ENCODE measurements around the gene NAA10.
A peak's percentile ranks its signal among the peaks of the same experiment; 100 is the strongest.

Gene NAA10

DNA sequence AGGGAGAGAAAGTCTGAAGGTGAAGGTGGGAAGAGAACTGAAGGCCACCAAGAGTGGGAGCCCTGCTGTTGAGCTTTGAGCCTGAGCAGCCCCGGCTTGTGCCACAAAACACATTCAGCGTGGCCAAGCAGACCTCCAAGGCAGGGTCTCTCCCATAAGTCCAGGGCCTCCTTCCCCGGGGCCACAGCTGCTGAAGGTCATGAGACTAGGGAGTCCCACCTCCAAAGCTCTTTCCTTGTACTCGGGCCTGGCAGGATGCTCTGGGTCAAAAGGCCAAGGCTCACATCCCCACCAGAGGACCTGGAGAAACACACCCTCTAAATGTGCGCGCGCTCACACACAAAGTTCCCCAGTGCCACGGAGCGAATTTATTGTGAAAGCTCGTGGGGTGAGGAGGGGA is 5.3 kb downstream of the NAA10 start:
- no peak for DNase-seq (ENCODE audit: low read depth in 3 of 3)

GRCh38 chrX:153928846-153929245 is 6.0 kb downstream of the NAA10 start:
- no peak for DNase-seq (ENCODE audit: low read depth in 3 of 3)

- DNase-seq (ENCODE audit: low read depth in 3 of 3), result peak; percentile 71 to 86 (median 83)
Observed at GRCh38 chrX:153927922-153928760, 6.7 kb downstream of the NAA10 start.

- no peak for DNase-seq (ENCODE audit: low read depth in 3 of 3)
Observed at GRCh38 chrX:153927672-153927921, 7.2 kb downstream of the NAA10 start.

DNA sequence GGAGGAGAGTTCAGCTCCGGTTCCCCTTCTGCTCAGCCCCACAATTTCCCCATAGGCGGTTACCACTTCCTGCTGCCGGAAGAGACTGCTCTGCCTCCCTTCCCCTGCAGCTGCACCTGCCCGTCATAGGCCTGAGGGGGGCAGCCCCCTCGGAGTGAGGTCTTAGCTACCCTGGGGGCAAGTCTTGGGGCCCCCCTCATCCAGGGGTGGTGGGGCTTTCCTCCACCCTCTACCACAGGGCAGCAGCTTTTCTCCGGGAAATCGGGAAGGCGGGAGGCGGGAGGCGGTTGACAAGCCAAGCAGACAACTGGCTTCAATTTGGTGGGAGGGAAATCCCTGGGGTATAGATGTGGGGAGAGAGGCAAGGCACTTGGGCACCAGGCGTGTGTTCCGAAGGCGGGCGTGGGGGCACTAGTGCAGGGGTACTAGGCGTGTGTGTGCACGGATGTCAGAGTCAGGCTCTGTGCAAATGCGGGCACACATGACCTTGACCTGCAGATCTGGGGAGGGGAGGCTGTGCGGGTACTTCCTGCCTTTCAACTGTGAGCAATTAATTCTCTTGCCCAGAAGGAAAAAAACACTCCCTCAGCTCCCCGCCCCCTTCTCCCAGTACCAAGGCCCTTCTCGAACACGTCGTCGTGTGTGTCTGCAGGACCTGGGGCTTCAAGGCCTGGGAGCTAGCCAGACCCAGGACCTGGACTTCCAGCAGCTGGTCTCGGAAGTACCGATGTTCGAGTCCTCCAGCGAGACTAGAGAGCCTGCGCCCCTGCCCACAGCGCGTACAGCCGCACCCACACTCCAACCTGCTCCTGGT is 7.8 kb downstream of the NAA10 start:
- DNase-seq (ENCODE audit: low read depth in 3 of 3), result peak in 2 of 3 experiments; percentile 40 to 50

- DNase-seq (ENCODE audit: low read depth in 3 of 3), result no peak
Observed at GRCh38 chrX:153926552-153926857, 8.3 kb downstream of the NAA10 start.

- DNase-seq (ENCODE audit: low read depth in 3 of 3), result no peak
Observed at GRCh38 chrX:153925739-153926551, 8.9 kb downstream of the NAA10 start, which contains the start of gene ARHGAP4. Gene ARHGAP4 (minus strand): TSS chrX:153926264. CDS start chrX:153926202, 62 bp downstream.

DNA sequence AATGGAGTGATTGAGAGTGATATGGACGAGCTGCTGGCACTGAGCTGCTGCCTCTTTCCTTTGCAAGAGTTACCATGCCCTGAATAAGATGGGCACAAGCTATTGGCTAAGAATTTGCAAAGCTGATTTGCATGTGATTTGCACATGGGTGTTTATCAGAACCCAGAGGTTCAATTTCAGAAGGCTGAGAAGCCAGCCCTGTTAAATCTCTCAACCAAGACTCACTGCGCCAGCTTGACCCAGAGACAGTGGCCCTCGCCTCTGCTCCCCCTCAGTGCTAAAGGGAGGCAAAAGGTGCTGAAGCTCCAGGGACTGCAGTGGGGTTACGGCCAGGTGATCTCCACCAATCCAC is 9.5 kb downstream of the NAA10 start:
- DNase-seq (ENCODE audit: low read depth in 3 of 3), result no peak

- DNase-seq (ENCODE audit: low read depth in 3 of 3), result no peak
Observed at GRCh38 chrX:153924149-153924861, 10.5 kb downstream of the NAA10 start.

DNA sequence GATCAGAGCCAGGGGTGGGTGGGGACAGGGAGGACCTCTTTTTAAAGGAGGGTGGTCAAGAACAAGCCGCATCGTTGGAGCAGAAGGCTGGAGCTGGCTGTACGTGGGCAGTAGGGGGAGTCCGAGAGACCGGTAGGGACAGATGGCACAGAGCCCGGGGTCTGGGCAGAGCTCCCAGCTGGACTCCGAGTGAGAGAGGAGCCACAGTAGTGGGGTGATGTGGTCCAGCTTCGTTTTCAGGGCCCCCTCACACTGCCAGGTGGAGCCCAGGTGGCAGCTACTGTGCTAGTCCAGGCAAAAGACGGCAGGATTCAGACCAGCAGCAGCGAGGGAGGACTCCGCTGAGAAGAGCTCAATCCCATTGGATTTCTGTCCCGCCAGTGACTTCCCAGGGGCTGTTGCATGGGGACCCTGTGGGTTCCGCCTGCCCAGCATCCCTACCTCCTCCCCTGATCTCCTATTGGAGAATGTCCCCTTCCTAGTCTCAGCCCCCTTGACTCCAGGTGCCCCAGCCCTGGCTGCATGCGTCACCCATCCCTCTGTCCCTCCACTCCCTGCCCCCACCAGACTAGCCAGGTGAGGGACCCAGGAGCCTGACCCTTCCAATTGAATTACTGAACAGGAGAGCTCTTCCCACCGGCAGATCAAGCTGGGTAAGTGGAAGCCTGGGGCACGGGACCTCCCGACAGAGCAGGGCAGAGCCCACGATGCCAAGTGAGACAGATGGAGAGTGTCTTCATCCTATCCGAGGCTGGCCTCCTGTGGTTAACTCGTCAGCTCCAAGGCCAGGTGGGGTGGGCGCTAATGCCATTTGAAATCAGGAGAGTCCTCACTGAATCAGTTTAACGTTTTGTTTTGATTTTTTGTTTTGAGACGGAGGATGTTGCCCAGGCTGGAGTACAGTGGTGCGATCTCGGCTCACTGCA is 11.6 kb downstream of the NAA10 start:
- no peak for DNase-seq (ENCODE audit: low read depth in 3 of 3)

- DNase-seq (ENCODE audit: low read depth in 3 of 3), result no peak
Observed at GRCh38 chrX:153921511-153922446, 13.1 kb downstream of the NAA10 start.

DNA sequence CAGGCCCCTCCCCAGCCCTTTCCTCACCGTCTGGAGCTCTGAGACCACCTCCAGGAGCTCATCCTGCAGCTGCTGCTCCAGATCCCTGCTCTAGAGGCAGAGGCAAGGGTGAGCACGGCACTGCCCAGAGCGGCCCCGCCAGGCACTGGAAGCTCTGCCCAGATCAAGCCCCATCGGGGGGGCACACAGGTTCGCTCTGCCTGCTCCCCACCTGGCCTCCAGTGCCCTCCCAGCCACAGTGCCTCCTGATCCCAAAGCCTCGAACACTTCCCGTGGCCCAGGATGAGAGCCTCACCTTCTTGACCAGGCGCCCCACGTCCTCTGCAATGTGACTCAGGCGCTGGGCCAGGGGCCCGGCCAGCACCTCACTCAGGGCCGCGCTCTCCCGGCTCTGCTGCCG is 13.8 kb downstream of the NAA10 start:
- no peak for DNase-seq (ENCODE audit: low read depth in 3 of 3)

DNA sequence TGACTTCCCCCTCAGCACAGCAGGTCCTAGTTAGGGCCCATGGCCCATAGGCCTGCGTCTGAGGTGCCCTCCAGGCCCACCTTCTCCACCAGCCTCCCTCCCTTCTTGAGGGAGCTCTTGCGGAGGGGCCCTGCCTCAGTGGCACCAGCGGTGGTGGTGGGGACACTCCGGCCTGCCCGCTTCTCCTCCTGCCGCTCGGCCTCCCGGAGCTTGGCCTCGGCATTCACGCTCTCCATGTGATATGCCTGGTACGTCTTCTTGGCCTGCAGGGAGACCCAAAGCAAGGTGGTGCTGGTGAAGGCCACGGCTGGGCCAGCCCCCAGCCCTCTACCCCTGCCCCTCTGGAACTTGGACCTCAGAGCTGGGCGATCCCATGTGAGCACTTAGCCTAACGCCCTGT is 14.3 kb downstream of the NAA10 start:
- DNase-seq (ENCODE audit: low read depth in 3 of 3), result no peak

DNA sequence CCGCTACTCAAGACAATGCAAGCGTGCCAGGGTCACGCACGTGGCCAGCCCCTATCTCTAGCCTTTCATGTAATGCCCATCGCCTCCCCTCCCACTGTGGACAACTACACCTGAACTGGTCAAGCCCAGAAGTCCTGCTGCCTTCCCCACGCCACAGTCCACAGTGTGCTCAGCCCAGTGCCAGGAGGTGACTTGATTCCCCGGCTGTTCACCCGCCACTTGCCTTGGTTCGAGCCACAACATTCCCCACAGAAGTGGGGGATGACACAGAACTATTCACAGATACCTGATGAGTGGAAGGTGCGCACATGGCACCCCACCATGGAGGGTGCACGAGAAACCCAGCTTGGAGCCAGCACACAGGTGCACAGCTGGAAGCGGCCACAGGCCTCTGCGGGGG is 15.6 kb downstream of the NAA10 start:
- no peak for DNase-seq (ENCODE audit: low read depth in 3 of 3)

DNA sequence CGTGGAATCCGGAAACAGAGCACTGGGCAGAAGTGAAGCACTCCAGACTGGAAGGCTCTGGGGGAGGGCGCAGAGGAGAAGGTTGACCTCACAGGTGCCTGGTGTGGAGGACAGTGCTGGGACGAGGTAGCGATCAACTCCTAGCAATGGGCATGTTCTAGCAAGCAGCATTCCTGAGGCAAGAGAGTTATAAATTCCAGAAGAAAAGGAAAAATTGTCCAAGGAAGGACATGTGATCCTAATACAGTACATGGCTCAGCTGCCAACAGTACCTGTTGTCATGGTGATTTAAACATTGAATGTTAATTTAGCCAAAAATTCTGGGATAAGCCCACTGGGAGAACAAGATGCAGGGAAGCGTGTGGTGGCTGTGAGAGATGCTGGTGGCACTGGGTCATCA is 17.0 kb downstream of the NAA10 start:
- no peak for DNase-seq (ENCODE audit: low read depth in 3 of 3)

- DNase-seq (ENCODE audit: low read depth in 3 of 3), result no peak
Observed at GRCh38 chrX:153913701-153914100, 21.1 kb downstream of the NAA10 start.

GRCh38 chrX:153913211-153913610 is 21.6 kb downstream of the NAA10 start:
- DNase-seq (ENCODE audit: low read depth in 3 of 3), result no peak

DNA sequence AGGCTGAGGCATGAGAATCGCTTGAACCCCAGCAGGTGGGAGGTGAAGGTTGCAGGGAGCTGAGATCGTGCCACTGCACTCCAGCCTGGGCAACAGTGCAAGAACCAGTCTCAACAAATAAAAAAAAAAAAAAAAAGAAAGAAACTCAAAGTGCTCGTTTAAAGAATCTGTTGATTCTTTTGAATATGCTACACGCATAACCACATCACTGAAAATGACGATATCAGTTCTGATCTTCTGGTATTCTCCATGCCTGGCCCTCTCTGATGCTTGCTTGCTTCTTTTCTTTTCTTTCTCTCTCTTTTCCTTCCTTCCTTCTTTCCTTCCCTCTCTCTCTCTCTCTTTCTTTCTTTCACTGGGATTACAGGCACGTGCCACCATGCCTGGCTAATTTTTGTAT is 23.0 kb downstream of the NAA10 start:
- no peak for DNase-seq (ENCODE audit: low read depth in 3 of 3)

DNA sequence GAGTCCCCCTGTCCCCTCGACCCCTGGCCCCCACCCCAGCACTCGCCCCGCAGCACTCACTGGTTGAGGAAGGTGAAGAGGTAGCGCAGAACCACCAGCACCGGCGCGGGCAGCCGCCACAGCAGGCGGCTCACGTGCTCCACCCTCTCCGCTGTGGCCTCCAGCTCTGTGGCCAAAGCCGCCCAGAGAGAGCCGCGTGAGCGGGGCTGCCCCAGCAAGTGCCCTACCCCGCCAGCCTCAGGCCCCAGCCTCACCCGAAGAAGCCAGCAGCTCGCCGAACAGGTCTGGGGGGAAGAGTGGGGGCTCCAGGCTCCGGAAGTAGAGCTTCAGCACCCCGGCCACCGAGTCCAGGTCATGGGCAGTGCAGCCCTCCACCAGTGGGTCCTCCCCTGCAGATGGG is 24.4 kb downstream of the NAA10 start:
- no peak for DNase-seq (ENCODE audit: low read depth in 3 of 3)

- DNase-seq (ENCODE audit: low read depth in 3 of 3), result no peak
Observed at GRCh38 chrX:153909980-153910360, 24.9 kb downstream of the NAA10 start.

Measured in stimulated activated CD4-positive, alpha-beta T cell treated with anti-CD3 and anti-CD28 coated beads, TNF-alpha, amount 100 ng/mL, for 4 hours (primary cell).